ENCODE results near the gene TRAF3.
"Not testable (repeated sequence)": the region's sequence is repeated elsewhere in the genome, so short reads cannot be mapped to it uniquely, and the experiment has no call there.

TRAF3 gene

GRCh38 chr14:102829016-102829548, 51.8 kb downstream of the TRAF3 start:
- no peak for DNase-seq (ENCODE audit: low spot score)

- no peak for DNase-seq (ENCODE audit: low spot score)
Observed at GRCh38 chr14:102830474-102831045, 53.3 kb downstream of the TRAF3 start.

GRCh38 chr14:102831163-102831804, 54.0 kb downstream of the TRAF3 start:
- no peak for DNase-seq (ENCODE audit: low spot score)

GRCh38 chr14:102833341-102833740, 56.1 kb downstream of the TRAF3 start:
- DNase-seq (ENCODE audit: low spot score): no peak

GRCh38 chr14:102833991-102834390, 56.7 kb downstream of the TRAF3 start:
- no peak for DNase-seq (ENCODE audit: low spot score)

GRCh38 chr14:102835959-102836358, 58.7 kb downstream of the TRAF3 start:
- DNase-seq (ENCODE audit: low spot score): no peak

- not testable (repeated sequence) for DNase-seq (ENCODE audit: low spot score)
Observed at GRCh38 chr14:102837120-102837519, 59.9 kb downstream of the TRAF3 start.

GRCh38 chr14:102838501-102838900, 61.3 kb downstream of the TRAF3 start:
- DNase-seq (ENCODE audit: low spot score): no peak

- DNase-seq (ENCODE audit: low spot score): no peak
Observed at GRCh38 chr14:102840115-102840514, 62.9 kb downstream of the TRAF3 start.

- no peak for DNase-seq (ENCODE audit: low spot score)
Observed at GRCh38 chr14:102840771-102841528, 63.7 kb downstream of the TRAF3 start.

GRCh38 chr14:102848830-102849525, 71.7 kb downstream of the TRAF3 start:
- DNase-seq (ENCODE audit: low spot score): peak; percentile 72

- peak; percentile 55 for DNase-seq (ENCODE audit: low spot score)
Observed at GRCh38 chr14:102849526-102850379, 72.5 kb downstream of the TRAF3 start.

GRCh38 chr14:102853648-102854047, 76.4 kb downstream of the TRAF3 start:
- DNase-seq (ENCODE audit: low spot score): no peak

- no peak for DNase-seq (ENCODE audit: low spot score)
Observed at GRCh38 chr14:102854091-102854703, 76.9 kb downstream of the TRAF3 start.

GRCh38 chr14:102856179-102856578, 78.9 kb downstream of the TRAF3 start:
- DNase-seq (ENCODE audit: low spot score): no peak

- DNase-seq (ENCODE audit: low spot score): no peak
Observed at GRCh38 chr14:102857444-102857843, 80.2 kb downstream of the TRAF3 start.

- DNase-seq (ENCODE audit: low spot score): no peak
Observed at GRCh38 chr14:102859911-102860310, 82.7 kb downstream of the TRAF3 start.

- DNase-seq (ENCODE audit: low spot score): no peak
Observed at GRCh38 chr14:102862154-102862773, 85.0 kb downstream of the TRAF3 start.

- DNase-seq (ENCODE audit: low spot score): no peak
Observed at GRCh38 chr14:102863381-102863780, 86.1 kb downstream of the TRAF3 start.

GRCh38 chr14:102865916-102866315, 88.7 kb downstream of the TRAF3 start:
- DNase-seq (ENCODE audit: low spot score): not testable (repeated sequence)
